GM12865 (cell line): ENCODE measurements around the gene GRK4.
"Not testable (repeated sequence)": the region's sequence is repeated elsewhere in the genome, so short reads cannot be mapped to it uniquely, and the experiment has no call there.

Experiments
- DNase-seq: peaks from one replicate; pipeline ENCODE4 v3.0.0; 2010; ENCODE audit warnings: low read depth
- H3K4me3 ChIP-seq: 2 replicates; pipeline ENCODE4 v1.5.1; 2011; ENCODE audit warnings: mild to moderate bottlenecking, low read depth, low read length, control low read depth
- CTCF ChIP-seq: IDR thresholded peaks from 2 replicates; pipeline ENCODE4 v1.5.1; 2011; ENCODE audit warnings: low read length, control low read depth, low read depth, inconsistent platforms; ENCODE audit not compliant: insufficient read depth; ENCODE audit errors: missing control alignments

GRK4 gene

GRCh38 chr4:3043282-3044020 is 80.1 kb downstream of the GRK4 start:
- no peak for TF ChIP-seq CTCF
- H3K4me3 ChIP-seq = no peak overlapping the region
- no peak for DNase-seq

GRCh38 chr4:3044870-3045819 is 81.8 kb downstream of the GRK4 start:
- DNase-seq = peak; percentile 81
- H3K4me3 ChIP-seq = no peak overlapping the region
- TF ChIP-seq CTCF = no peak

GRCh38 chr4:3046162-3046561 is 82.8 kb downstream of the GRK4 start:
- no peak for TF ChIP-seq CTCF
- peak; percentile 94 for DNase-seq
- no peak overlapping the region for H3K4me3 ChIP-seq

GRCh38 chr4:3046623-3047022 is 83.3 kb downstream of the GRK4 start:
- no peak overlapping the region for H3K4me3 ChIP-seq
- TF ChIP-seq CTCF = no peak
- no peak for DNase-seq

GRCh38 chr4:3047464-3048286 is 84.3 kb downstream of the GRK4 start:
- H3K4me3 ChIP-seq = peak overlapping the region; percentile 23; the same call in 1 of the 2 replicates
- peak; percentile 98 for DNase-seq
- TF ChIP-seq CTCF = peak; percentile 80

- not testable (repeated sequence) for DNase-seq, H3K4me3 ChIP-seq
Observed at GRCh38 chr4:3051141-3051897, 87.9 kb downstream of the GRK4 start.
